ENCODE results near the gene OTULIN. TPM values are rescaled to one million over a fixed set of nuclear protein-coding genes. Genes with fewer than 3 reads are reported as not detected.

The OTULIN gene
- total RNA-seq, 2 donors from 2014 or later, result 19.7 to 37.6 TPM

- Histone ChIP-seq H3K27me3 (no peaks in the 10 kb centered on the region), H3K9me3 (no peaks in the 10 kb centered on the region), H3K4me1 (no peaks in the 10 kb centered on the region), H3K4me3 (no peak overlapping the region), H3K27ac (no peak overlapping the region), H3K36me3 (replicated peaks in 1 of 2; ENCODE audit: insufficient read depth in 1 of 2, low read depth in 2 of 2) (peaks cover 0 to 11% of the 10 kb centered on the region in 2 donors)
- WGBS, 2 donors, result 92 to 96% methylated on average over 23 of the region's 23 CpGs
- intact Hi-C loops (cut with DNase I), result no loop called here
- no peak for ATAC-seq
- no peak for DNase-seq
- TF ChIP-seq POLR2A (IDR thresholded peaks at IDR 0.05), result no peak
- no peak for TF ChIP-seq CTCF (IDR thresholded peaks at IDR 0.05)
Measured at GRCh38 chr5:14713476-14714390, 49.2 kb downstream of the OTULIN start.

GRCh38 chr5:14714706-14715105 lies 50.2 kb downstream of the OTULIN start:
- Histone ChIP-seq H3K4me3 (no peak overlapping the region), H3K27ac (no peak overlapping the region), H3K9me3 (no peaks in the 10 kb centered on the region), H3K4me1 (no peaks in the 10 kb centered on the region), H3K36me3 (replicated peaks in 1 of 2; ENCODE audit: insufficient read depth in 1 of 2, low read depth in 2 of 2) (peaks cover 0 to 11% of the 10 kb centered on the region in 2 donors), H3K27me3 (no peaks in the 10 kb centered on the region)
- TF ChIP-seq CTCF (IDR thresholded peaks at IDR 0.05) (no peak), POLR2A (IDR thresholded peaks at IDR 0.05) (no peak)
- DNase-seq, result no peak
- intact Hi-C loops (cut with DNase I), result no loop called here
- ATAC-seq, result no peak
- WGBS, 2 donors, result 97 to 99% methylated on average over 6 of the region's 6 CpGs

- TF ChIP-seq POLR2A (IDR thresholded peaks at IDR 0.05) (no peak), CTCF (IDR thresholded peaks at IDR 0.05) (no peak)
- H3K27me3 ChIP-seq, result no peaks in the 10 kb centered on the region
- DNase-seq (no peak), ATAC-seq (no peak)
- intact Hi-C loops (cut with DNase I), result no loop called here
- no peaks in the 10 kb centered on the region for H3K9me3 ChIP-seq
- H3K36me3 ChIP-seq (replicated peaks in 1 of 2; ENCODE audit: insufficient read depth in 1 of 2, low read depth in 2 of 2), result peaks cover 0 to 9% of the 10 kb centered on the region in 2 donors
- 85 to 93% methylated on average over 3 of the region's 3 CpGs for WGBS, 2 donors
- H3K4me3 ChIP-seq, result no peak overlapping the region
- H3K27ac ChIP-seq, result no peak overlapping the region
- no peaks in the 10 kb centered on the region for H3K4me1 ChIP-seq
Measured at GRCh38 chr5:14715481-14715880, 51.0 kb downstream of the OTULIN start.

GRCh38 chr5:14716755-14717752 lies 52.5 kb downstream of the OTULIN start:
- 85 to 87% methylated on average over 13 of the region's 13 CpGs for WGBS, 2 donors
- intact Hi-C loops (cut with DNase I), result no loop called here
- no peak for TF ChIP-seq CTCF (IDR thresholded peaks at IDR 0.05)
- TF ChIP-seq POLR2A (IDR thresholded peaks at IDR 0.05), result no peak
- DNase-seq (no peak), ATAC-seq (no peak)
- Histone ChIP-seq H3K4me3 (no peak overlapping the region), H3K27ac (no peak overlapping the region), H3K27me3 (no peaks in the 10 kb centered on the region), H3K4me1 (no peaks in the 10 kb centered on the region), H3K9me3 (no peaks in the 10 kb centered on the region), H3K36me3 (replicated peaks in 1 of 2; ENCODE audit: insufficient read depth in 1 of 2, low read depth in 2 of 2) (peaks cover 0 to 6% of the 10 kb centered on the region in 2 donors)
